PC-3 (cell line): ENCODE results near the gene AS3MT.
"Not testable (repeated sequence)": the region's sequence is repeated elsewhere in the genome, so short reads cannot be mapped to it uniquely, and the experiment has no call there.

Source experiments
- EZH2 ChIP-seq: fragments of 300-600 bp; sonication (generic); IDR thresholded peaks from one replicate; pipeline ENCODE4 v1.6.1; 2017; ENCODE audit warnings: antibody characterized with exemption, mild to moderate bottlenecking, low read length; ENCODE audit not compliant: unreplicated experiment
- TF ChIP-seq, protein P1 (sequence below): fragments of 300-600 bp; sonication (generic); conservative IDR thresholded peaks from 2 replicates; pipeline ENCODE4 v1.5.1; 2017; ENCODE audit warnings: antibody characterized with exemption, low read depth, mild to moderate bottlenecking, low read length

GRCh38 chr10:102843139-102843538 lies 26.1 kb upstream of the AS3MT start:
- TF ChIP-seq, protein P1, sequence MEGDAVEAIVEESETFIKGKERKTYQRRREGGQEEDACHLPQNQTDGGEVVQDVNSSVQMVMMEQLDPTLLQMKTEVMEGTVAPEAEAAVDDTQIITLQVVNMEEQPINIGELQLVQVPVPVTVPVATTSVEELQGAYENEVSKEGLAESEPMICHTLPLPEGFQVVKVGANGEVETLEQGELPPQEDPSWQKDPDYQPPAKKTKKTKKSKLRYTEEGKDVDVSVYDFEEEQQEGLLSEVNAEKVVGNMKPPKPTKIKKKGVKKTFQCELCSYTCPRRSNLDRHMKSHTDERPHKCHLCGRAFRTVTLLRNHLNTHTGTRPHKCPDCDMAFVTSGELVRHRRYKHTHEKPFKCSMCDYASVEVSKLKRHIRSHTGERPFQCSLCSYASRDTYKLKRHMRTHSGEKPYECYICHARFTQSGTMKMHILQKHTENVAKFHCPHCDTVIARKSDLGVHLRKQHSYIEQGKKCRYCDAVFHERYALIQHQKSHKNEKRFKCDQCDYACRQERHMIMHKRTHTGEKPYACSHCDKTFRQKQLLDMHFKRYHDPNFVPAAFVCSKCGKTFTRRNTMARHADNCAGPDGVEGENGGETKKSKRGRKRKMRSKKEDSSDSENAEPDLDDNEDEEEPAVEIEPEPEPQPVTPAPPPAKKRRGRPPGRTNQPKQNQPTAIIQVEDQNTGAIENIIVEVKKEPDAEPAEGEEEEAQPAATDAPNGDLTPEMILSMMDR = not testable (repeated sequence)
- TF ChIP-seq EZH2 = not testable (repeated sequence)
